Tibial nerve (tissue), 4 donors: ENCODE data around the gene ADGRD1. TPM values are rescaled to one million over a fixed set of nuclear protein-coding genes. Genes with fewer than 3 reads are reported as not detected.

Experiments used
- DNase-seq, 2 donors: peaks; one replicate each; pipeline ENCODE4 v3.0.0-alpha.2; 2019; ENCODE audit warnings: low spot score in 2 of 2
- H3K27ac ChIP-seq, 4 donors: fragments of 200-600 bp; sonication (generic) in 3 of 4; one replicate each; pipeline ENCODE4 v1.5.1; 2017 to 2019; ENCODE audit warnings: mild to moderate bottlenecking in 1 of 4
- H3K27me3 ChIP-seq, 2 donors: fragments of 200-600 bp; sonication (generic) in 1 of 2; one replicate each; pipeline versions ENCODE4 v1.5.1 to v1.6.0; 2017 to 2019
- H3K36me3 ChIP-seq, 3 donors: fragments of 200-600 bp; sonication (generic); one replicate each; pipeline ENCODE4 v1.5.1; 2018 to 2019
- H3K4me1 ChIP-seq, 4 donors: fragments of 200-600 bp; sonication (generic) in 3 of 4; one replicate each; pipeline ENCODE4 v1.5.1; 2017 to 2019
- H3K4me3 ChIP-seq, 4 donors: fragments of 200-600 bp; sonication (generic) in 3 of 4; one replicate each; pipeline ENCODE4 v1.5.1; 2017 to 2019; ENCODE audit warnings: mild to moderate bottlenecking in 1 of 4, moderate library complexity in 1 of 4
- H3K9me3 ChIP-seq, 4 donors: fragments of 200-600 bp; sonication (generic) in 3 of 4; one replicate each; pipeline ENCODE4 v1.5.1; 2017 to 2019
- EP300 ChIP-seq, 2 donors: sonication (generic); formaldehyde crosslinking; IDR thresholded peaks; one replicate each; pipeline ENCODE4 v1.6.1; 2017; ENCODE audit warnings: antibody characterized with exemption in 2 of 2, mild to moderate bottlenecking in 1 of 2
- POLR2A ChIP-seq, 2 donors: fragments of 450-650 bp; IDR thresholded peaks; one replicate each; pipeline ENCODE4 v1.6.1; 2017; ENCODE audit warnings: antibody characterized with exemption in 2 of 2, mild to moderate bottlenecking in 2 of 2, moderate library complexity in 2 of 2
- WGBS, 2 donors: methylation state at CpG; one replicate each; pipeline ENCODE4 v1.1.5; 2018; 5-methylcytosine and 5-hydroxymethylcytosine counted together
- total RNA-seq, 4 donors: library from RNA; depleted of rRNA; stranded (reverse); fragments of >200 nt; gene quantifications; one replicate each; pipeline ENCODE4 v1.1.0, GENCODE V29; 2016
- TF ChIP-seq, protein P1 (sequence below), 5 experiments: fragments of 200-600 bp in 3 of 5; fragments of 450-650 bp in 2 of 5; sonication (generic) in 3 of 5; IDR thresholded peaks; one replicate each; pipeline ENCODE4 v1.5.1; 2016 to 2019; ENCODE audit warnings: antibody characterized with exemption in 5 of 5, mild to moderate bottlenecking in 3 of 5, moderate library complexity in 2 of 5

Gene ADGRD1
- total RNA-seq, 4 donors from 2014 or later = 99.0 to 179 (median 125) TPM

DNA sequence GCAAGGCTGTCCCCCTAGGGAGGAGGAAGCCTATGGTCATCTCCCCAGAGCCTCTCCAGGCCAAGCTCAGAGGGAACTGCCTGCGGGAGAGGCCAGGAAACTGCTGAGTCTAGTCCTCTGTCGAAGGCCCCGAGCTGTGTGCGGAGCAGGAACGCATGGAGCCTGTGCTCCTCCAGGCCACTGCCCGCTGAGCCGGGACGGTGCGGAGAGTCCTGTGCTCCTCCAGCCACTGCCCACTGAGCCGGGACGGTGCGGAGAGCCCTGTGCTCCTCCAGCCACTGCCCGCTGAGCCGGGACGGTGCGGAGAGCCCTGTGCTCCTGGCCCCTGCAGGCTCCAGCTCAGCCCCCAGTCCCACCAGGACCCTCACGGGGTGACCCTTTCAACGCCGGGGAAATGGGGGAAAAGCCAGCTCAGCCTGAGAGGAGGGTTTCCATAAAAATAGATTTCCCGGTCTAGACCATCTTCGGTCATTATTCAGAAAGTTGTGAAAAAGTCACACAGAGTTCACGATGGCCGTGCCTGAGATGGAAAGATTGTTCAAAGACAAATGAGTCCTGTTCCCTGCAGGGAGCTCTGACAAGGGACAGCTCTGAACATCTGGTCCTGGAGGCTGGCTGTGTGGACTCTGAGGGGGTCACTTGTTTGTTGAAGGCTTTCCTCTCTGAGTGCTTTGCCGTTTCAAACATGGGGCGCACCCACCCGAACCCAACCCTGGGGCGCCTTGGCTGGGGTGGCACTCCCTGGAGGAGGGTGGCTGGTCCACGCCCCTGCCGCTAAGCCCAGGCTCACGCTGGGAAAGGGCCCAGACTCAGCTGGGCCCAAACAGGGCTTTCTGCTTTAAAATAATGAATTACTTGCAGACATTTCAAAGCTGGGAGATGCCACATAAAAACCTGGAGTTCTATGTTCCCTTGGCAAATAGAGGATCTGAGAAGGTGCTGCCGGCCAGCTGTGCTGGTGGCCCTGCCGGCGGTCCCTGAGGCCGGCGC, 85.5 kb downstream of the ADGRD1 start:
- Histone ChIP-seq H3K27me3 (no peaks in the 10 kb centered on the region), H3K4me1 (peaks cover 0 to 37% (median 2%) of the 10 kb centered on the region in 4 donors), H3K36me3 (peaks cover 0 to 8% (median 0%) of the 10 kb centered on the region in 3 donors), H3K4me3 (no peak overlapping the region), H3K27ac (peak overlapping the region in 1 of 4 donors; percentile 50), H3K9me3 (no peaks in the 10 kb centered on the region)
- TF ChIP-seq, protein P1, sequence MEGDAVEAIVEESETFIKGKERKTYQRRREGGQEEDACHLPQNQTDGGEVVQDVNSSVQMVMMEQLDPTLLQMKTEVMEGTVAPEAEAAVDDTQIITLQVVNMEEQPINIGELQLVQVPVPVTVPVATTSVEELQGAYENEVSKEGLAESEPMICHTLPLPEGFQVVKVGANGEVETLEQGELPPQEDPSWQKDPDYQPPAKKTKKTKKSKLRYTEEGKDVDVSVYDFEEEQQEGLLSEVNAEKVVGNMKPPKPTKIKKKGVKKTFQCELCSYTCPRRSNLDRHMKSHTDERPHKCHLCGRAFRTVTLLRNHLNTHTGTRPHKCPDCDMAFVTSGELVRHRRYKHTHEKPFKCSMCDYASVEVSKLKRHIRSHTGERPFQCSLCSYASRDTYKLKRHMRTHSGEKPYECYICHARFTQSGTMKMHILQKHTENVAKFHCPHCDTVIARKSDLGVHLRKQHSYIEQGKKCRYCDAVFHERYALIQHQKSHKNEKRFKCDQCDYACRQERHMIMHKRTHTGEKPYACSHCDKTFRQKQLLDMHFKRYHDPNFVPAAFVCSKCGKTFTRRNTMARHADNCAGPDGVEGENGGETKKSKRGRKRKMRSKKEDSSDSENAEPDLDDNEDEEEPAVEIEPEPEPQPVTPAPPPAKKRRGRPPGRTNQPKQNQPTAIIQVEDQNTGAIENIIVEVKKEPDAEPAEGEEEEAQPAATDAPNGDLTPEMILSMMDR (IDR thresholded peaks at IDR 0.05) = no peak
- TF ChIP-seq POLR2A (IDR thresholded peaks at IDR 0.05) (no peak), EP300 (IDR thresholded peaks at IDR 0.05) (no peak)
- WGBS, 2 donors = 55 to 62% methylated on average over 22 to 25 of the region's 35 CpGs
- no peak for DNase-seq

DNA sequence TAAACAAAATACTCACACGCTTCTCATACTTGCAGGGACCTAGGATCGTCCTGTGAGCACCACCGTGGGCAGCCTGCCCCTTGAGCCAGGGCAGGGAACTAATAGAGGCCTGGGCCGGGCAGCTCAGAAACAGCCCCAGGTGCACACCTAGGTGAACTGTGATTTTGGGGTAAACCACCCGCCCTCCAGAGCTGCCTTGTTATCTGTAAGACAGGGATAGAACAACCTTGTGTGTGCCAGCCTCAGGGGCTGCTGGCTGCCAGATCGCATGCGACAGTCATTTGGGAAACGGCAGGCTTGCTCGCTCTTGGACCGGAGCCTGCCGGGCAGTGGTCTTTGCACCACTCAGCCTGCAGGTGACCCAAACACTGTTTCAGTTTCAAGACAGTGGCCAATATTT, 86.8 kb downstream of the ADGRD1 start:
- H3K9me3 ChIP-seq = no peaks in the 10 kb centered on the region
- TF ChIP-seq EP300 (IDR thresholded peaks at IDR 0.05) = no peak
- no peak for TF ChIP-seq POLR2A (IDR thresholded peaks at IDR 0.05)
- TF ChIP-seq, protein P1 (IDR thresholded peaks at IDR 0.05) = no peak

DNA sequence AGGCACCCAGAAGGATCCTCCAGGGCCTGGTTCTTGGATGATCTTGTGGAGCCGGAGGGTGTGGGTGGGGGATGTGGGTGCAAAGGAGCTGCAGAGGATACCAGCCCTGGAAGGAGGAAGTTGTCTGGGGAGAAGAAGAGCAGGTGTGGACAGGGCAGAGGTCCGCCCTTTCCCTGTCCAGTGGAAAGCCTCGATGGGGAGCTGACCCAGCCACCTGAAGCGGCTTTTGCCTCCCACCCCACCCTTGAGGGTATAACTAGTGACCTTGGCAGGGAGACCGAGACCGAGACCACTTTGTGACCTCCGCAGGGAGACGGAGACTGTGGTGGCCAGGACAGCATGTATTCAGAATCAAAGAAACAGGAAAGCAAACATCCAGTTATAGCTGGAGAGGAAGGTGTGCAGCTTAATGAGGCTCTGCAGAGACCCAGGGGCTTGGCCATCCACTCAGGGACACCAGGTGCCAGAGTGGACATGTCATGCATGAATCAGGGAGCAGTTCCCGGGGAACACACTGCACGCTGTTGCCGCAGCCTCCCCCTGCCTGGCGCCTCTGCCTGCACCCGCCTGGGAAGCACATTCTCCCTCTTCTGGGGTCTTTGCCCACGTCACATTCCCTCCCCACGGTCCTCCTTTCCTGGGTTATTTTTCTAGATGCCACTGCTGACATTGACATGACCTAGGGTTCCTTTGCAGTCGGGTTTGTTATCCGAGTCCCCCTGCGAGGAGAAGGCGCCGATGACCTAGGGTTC, 87.7 kb downstream of the ADGRD1 start:
- Histone ChIP-seq H3K4me1 (peaks cover 0 to 37% (median 2%) of the 10 kb centered on the region in 4 donors), H3K27ac (no peak overlapping the region), H3K4me3 (no peak overlapping the region), H3K36me3 (peaks cover 0 to under 1% (median 0%) of the 10 kb centered on the region in 3 donors), H3K9me3 (no peaks in the 10 kb centered on the region), H3K27me3 (no peaks in the 10 kb centered on the region)
- no peak for DNase-seq
- TF ChIP-seq EP300 (IDR thresholded peaks at IDR 0.05) = no peak
- TF ChIP-seq, protein P1 (IDR thresholded peaks at IDR 0.05) = no peak
- no peak for TF ChIP-seq POLR2A (IDR thresholded peaks at IDR 0.05)
- WGBS, 2 donors = 79 to 80% methylated on average over 20 of the region's 20 CpGs

More for the DNA sequence above, 86.8 kb downstream of the ADGRD1 start:
- peaks cover 0 to 6% (median 0%) of the 10 kb centered on the region in 3 donors for H3K36me3 ChIP-seq
- no peaks in the 10 kb centered on the region for H3K27me3 ChIP-seq
- DNase-seq = no peak
- peaks cover 0 to 37% (median 2%) of the 10 kb centered on the region in 4 donors for H3K4me1 ChIP-seq
- no peak overlapping the region for H3K4me3 ChIP-seq
- H3K27ac ChIP-seq = no peak overlapping the region
- WGBS, 2 donors = 71 to 86% methylated on average over 5 to 11 of the region's 11 CpGs

DNA sequence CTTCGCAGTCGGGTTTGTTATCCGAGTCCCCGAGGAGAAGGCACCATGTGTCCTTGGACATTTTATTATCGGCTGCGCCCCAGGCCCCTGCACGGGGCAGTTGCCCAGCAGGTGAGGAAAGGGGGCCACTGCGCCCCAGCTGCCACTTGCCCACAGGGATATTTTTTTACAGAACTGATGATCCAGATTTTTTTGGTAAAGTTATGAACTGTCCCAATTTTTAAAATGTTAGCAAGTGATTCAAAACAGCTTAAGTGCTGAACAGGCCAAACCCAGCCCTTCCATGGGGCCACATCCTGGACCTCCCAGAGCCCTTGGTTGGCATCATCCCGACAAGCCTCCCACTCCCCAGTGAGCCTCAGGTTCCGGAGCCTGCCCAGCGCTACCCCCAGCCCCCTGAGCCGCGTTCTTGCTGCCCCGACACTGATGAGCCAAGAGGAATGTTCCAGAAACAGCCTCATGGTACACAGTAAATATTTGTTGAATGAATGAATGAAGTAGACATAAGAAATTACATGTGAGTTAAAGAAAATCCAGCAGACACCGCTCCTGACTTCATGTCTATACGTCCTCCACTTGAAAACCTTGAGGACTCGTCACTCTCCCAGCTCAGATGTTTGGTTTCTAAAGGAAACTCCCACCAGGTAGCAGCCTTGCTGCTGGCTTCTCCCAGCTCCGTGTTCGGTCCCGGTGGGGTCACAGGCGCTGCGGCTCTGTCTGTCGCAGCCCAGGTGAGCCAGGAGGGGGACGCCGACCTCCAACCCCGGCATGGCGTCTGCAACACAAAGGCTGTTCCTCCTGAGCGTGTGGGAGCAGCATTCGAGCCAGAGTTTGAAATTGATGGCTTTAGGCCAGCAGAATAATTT, 88.5 kb downstream of the ADGRD1 start:
- Histone ChIP-seq H3K36me3 (no peaks in the 10 kb centered on the region), H3K4me1 (peaks cover 0 to 41% (median 2%) of the 10 kb centered on the region in 4 donors), H3K4me3 (no peak overlapping the region), H3K27me3 (no peaks in the 10 kb centered on the region), H3K9me3 (no peaks in the 10 kb centered on the region), H3K27ac (no peak overlapping the region)
- TF ChIP-seq POLR2A (IDR thresholded peaks at IDR 0.05) (no peak), EP300 (IDR thresholded peaks at IDR 0.05) (no peak)
- no peak for DNase-seq
- WGBS, 2 donors = 73 to 76% methylated on average over 29 of the region's 29 CpGs

DNA sequence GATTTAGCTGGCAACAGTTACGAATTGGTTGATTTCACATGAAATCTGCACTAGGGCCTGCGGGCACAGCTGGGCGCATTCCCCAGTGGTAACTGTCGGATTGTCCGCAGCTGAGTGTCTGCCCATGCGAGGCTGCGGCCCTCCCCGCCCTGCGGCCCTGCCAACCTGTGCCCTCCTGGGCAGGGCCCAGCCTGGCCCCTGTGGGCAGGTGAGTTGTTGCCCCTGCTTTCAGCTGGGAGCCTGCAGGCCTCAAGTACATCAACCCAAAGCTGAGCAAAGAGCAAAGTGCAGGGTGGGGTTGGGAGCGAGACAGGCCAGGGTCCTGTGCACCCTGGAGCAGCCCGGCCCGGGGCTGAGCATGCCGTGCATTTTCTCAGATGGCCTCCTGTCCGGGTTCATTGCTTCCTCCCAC, 89.1 kb downstream of the ADGRD1 start:
- Histone ChIP-seq H3K36me3 (no peaks in the 10 kb centered on the region), H3K9me3 (no peaks in the 10 kb centered on the region), H3K27me3 (no peaks in the 10 kb centered on the region), H3K27ac (no peak overlapping the region), H3K4me1 (peaks cover 0 to 47% (median 3%) of the 10 kb centered on the region in 4 donors), H3K4me3 (no peak overlapping the region)
- TF ChIP-seq POLR2A (IDR thresholded peaks at IDR 0.05) (no peak), EP300 (IDR thresholded peaks at IDR 0.05) (no peak)
- TF ChIP-seq, protein P1 (IDR thresholded peaks at IDR 0.05) = no peak
- 75 to 84% methylated on average over 8 to 14 of the region's 14 CpGs for WGBS, 2 donors
- DNase-seq = no peak
